Inflammatory macrophage (primary cell): ENCODE results near the gene FOXP4.

Experiments
- DNase-seq, 2 donors: peaks; one replicate each; pipeline ENCODE4 v3.0.0-alpha.2; 2020 to 2022

FOXP4 gene

GRCh38 chr6:41586252-41587007, 40.2 kb downstream of the FOXP4 start:
- no peak for DNase-seq

GRCh38 chr6:41587131-41587879, 41.1 kb downstream of the FOXP4 start:
- DNase-seq = no peak

DNA sequence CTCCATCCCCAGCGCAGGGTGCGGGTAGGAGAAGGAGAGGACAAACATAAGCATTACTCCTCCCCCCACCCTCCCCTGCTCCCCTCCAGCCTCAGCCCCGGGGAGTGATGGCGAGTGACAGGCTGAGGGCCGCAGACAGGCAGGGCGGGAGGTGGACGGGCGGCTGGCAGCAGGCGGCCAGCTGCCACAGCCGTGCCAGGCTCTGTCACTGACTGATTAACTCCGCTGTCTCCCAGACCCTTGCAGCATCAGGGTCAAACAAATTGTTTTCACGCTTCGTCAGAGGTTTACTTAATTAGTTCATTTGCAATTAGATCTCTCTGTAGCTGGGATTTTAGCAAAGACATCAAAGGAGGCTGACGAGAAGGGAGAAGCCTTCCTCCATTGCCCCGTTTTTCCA, 41.9 kb downstream of the FOXP4 start:
- DNase-seq = no peak

DNA sequence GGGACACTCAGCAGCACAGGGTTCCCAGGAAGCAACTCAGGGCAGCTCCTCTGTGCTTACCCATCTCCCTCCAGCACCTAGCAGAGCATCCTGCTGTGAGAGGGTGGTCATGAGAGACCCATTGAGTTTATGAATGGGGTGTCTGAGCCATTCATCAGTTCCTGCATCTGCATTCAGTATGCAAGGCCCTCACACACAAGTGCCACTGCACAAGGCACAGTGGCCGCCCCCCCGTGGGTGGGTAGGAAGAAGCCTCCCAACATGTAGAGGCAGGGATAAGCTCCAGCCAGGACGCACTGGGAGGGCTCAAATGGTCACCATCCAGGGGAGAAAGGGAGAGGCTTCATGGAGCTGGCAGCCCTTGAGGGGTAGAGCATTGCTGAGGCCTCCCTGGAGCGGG, 43.0 kb downstream of the FOXP4 start:
- no peak for DNase-seq

DNA sequence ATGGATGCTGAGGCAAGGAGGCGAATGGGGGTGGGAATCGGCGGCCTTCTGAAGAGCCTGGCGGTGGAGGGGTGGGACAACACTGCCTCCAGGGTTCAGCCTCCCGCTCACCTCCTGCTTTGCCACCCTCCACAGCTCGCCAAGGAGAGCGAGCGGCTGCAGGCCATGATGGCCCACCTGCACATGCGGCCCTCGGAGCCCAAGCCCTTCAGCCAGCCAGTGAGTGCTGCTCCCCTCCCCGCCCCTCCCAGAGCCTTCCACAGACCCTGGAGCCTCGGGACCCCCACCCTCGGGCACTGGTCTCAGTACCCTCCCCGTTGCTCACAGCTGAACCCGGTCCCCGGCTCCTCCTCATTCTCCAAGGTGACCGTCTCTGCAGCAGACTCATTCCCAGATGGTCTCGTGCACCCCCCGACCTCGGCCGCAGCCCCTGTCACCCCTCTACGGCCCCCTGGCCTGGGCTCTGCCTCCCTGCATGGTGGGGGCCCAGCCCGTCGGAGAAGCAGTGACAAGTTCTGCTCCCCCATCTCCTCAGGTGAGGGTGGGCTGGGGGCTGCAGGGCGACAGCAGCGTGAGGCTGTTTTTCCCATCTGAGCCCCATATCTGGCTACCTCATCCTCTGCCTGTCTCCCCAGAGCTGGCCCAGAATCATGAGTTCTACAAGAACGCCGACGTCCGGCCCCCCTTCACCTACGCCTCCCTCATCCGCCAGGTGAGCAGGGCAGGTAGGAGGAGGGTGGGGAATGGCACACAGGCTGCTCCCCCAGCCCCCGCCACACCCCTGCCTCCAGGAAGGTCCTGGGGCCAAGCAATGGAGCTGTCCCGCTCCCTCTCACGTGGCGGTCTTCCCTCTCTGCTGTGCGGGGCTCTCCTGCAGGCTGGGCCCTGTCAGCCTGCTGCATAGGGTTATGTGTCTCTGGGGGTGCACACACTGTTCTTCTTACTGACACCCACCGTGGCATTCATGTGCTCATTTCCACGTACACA, 43.7 kb downstream of the FOXP4 start:
- no peak for DNase-seq

DNA sequence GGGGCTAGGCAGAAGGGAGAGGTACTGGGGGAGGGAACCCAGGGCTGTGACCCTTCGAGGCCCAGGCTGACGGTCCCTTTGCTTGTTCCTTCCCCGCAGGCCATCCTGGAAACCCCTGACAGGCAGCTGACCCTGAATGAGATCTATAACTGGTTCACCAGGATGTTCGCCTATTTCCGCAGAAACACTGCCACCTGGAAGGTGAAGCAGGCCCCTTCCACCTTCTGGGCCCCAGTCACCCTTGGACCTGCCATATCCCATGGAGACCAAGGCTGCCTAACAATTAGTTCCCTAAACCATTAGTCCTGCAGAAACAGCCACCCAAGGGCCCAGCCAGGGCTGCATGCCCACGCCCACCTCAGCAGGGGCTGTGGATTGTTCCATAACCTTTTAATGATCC, 44.9 kb downstream of the FOXP4 start:
- DNase-seq = no peak

GRCh38 chr6:41591859-41592502, 45.8 kb downstream of the FOXP4 start:
- peak; percentile 63 to 65 for DNase-seq

GRCh38 chr6:41593406-41593805, 47.2 kb downstream of the FOXP4 start:
- no peak for DNase-seq

- DNase-seq = no peak
Measured at GRCh38 chr6:41593839-41594238, 47.7 kb downstream of the FOXP4 start.

DNA sequence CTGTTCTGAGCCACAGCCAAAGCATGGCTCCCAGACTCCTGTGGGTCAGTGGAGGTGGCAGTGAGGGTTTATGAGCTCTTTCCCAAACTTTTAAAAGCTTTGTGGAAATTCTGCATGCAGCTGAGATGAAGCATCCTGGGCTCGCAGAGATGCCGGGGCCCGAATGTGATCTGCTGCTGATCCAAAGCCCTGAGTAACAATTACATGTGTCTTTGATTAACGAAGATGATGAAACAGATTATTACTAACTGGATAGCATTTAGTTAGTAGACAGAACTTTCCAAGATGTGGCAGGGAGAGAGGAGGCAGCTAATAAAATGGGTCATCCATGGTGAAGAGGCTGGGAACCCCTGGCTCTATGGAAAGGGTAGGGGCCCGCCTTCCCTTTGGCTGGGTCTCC, 48.1 kb downstream of the FOXP4 start:
- DNase-seq = no peak

DNA sequence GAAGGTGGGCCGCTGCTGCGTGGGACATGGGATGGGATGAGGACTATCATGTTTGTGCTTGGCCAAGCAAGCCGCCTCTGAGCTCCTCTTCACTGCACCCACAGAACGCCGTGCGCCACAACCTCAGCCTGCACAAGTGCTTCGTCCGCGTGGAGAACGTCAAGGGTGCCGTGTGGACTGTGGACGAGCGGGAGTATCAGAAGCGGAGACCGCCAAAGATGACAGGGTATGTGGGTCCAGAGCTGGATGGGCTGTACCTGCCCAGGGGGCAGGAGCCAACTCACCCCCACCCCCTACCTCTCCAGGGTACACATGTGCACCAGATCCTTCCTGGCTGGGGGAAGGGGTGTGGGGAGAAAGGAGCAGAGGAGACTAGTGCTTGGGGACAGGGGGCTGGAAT, 48.6 kb downstream of the FOXP4 start:
- DNase-seq = no peak

- DNase-seq = no peak
Measured at GRCh38 chr6:41595166-41595565, 49.0 kb downstream of the FOXP4 start.

- DNase-seq = no peak
Measured at GRCh38 chr6:41596096-41596685, 50.0 kb downstream of the FOXP4 start.

GRCh38 chr6:41596807-41597206, 50.6 kb downstream of the FOXP4 start:
- no peak for DNase-seq

- no peak for DNase-seq
Measured at GRCh38 chr6:41597246-41598000, 51.2 kb downstream of the FOXP4 start.

DNA sequence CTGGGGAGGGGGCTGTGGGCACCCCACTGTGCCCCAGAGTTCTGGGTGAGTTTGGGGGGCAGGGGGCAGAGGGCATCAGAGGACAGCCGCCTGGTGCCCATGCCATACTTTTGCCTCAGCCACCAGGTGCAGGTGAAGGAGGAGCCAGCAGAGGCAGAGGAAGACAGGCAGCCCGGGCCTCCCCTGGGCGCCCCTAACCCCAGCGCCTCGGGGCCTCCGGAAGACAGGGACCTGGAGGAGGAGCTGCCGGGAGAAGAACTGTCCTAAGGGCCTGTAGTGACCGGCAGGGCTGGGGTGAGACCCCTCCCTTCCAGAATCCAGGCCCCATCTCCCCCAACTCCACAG, 52.5 kb downstream of the FOXP4 start:
- DNase-seq = no peak

- DNase-seq = no peak
Measured at GRCh38 chr6:41599015-41599851, 53.1 kb downstream of the FOXP4 start.

DNA sequence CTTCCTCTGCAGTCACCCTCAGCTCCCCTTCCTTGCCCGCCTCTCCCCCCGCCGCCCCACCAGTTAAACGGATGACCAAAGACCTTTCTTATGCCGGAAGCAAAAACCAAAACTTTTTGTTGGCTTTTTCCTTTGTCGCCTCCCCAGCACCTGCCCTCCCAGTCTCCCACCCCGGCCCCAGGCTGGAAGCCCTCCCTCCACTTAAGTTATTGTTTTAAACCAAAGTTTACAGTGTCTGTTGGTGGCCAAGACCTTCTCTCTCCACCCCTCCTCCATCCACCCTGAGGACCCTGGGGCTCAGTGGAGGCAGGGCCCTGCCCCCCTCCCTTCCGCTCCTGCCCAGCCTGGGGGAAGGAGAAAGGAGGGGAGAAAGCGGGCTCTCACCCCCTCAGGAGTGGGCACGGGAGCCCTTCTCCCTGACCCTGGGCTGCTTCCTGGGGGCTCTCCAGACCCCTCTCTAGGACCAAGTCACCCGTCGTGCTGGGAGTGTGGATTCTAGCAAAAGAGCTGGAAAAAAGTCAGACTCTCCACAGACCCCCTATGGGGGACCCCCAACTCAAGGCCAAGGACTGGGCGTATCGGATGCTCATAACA, 53.8 kb downstream of the FOXP4 start:
- DNase-seq = no peak

GRCh38 chr6:41600499-41601247, 54.5 kb downstream of the FOXP4 start:
- no peak for DNase-seq

GRCh38 chr6:41601248-41601549, 55.0 kb downstream of the FOXP4 start:
- no peak for DNase-seq
